ENCODE results near the gene TMUB2.
"Not testable (repeated sequence)": the region's sequence is repeated elsewhere in the genome, so short reads cannot be mapped to it uniquely, and the experiment has no call there.

The TMUB2 gene

DNA sequence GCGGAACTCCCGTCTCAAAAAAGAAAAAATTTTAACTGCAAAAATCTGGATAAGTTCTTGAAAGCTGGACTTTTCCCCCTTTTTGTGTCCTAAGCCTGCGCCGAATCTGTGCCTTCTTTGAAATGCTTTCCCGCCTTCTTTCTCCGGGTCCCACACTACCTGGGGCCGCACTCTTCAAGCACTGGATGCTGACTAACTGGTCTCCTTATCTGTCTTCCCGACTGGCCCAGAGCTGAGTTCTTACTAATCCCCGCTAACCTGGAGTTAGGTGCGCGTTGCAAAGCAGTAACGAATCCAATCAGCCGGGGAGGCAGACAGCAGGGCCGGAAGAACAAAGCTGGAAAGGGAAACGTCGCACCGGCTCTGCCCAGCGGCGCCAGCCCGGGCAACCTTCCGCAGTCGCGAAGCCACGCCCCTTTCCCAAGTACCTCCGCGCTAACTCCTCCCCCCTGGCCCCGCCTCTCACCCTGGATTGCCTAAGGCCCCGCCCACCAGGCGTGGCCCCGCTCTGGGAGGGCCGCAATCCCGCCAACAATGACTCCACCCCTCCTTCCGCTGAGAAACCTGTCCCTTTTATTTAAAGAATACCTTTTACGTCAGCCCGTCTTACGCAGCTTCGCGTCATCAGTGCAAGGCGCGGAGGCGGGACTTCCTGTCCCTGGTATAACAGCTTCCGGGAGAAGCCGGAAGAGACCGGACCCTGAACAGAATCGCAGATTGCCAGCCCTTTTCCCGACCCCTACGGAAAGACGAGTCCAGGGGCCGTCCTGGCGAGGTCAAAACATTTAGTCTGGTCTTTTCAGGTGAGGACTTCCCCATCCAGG lies at the start of gene TMUB2:
TSS of gene TMUB2 (plus strand) at position 666 of the 824 bp plus-strand sequence. CDS start 737 bp downstream, outside the sequence.
- DNase-seq (ENCODE audit: low spot score), result peak; percentile 99

DNA sequence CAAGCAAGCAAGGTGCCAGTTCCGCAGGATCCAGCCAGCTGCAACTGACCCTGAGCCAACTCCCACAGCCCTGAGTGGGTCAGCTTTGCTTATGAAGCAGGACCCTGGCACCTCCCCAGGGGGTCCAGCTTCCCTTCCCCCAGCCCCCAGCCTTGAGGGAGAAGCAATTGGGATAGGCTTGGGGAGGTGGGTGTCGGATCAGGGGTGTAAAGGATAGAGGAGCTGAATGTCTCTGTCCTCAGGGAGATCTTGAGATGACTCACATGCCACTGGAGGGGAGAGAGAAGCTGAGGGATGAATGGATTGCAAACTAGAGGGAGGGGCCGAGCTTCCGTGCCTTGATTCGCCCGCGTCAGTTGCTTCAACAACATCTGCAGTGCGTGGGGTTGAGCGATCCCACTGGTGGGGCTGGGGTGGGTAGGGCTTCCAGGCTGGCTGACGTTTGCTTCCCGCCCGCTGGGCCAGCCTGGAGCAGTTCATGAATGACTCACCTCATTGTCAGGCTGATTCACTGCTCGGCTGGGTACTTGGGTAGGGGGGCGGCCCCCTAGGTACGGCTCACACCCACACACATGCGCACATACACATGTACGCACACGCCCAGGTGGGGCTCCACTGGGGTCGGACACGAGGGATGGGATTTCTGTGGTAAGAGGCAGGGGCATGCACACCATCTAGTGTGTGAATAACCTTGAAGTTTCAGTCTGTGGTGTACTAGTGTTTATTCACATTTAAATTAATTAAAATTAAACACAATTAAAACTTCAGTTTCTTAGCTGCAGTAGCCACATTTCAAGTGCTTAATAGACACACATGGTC lies 48.7 kb upstream of the TMUB2 start:
- peak; percentile 53 for DNase-seq (ENCODE audit: low spot score)

DNA sequence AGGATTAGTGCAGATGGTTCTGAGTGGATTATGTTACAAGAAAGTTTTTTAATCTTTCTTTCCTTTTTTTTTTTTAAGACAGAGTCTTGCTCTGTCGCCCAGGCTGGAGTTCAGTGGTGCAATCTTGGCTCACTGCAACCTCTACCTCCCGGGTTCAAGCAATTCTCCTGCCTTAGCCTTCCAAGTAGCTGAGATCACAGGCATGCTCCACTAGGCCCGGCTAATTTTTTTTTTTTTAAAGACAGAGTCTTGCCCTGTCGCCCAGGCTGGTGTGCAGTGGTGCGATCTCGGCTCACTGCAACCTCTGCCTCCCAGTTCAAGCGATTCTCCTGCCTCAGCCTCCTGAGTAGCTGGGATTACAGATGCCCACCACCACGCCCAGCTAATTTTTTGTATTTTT lies 42.9 kb upstream of the TMUB2 start:
- not testable (repeated sequence) for DNase-seq (ENCODE audit: low spot score)

DNA sequence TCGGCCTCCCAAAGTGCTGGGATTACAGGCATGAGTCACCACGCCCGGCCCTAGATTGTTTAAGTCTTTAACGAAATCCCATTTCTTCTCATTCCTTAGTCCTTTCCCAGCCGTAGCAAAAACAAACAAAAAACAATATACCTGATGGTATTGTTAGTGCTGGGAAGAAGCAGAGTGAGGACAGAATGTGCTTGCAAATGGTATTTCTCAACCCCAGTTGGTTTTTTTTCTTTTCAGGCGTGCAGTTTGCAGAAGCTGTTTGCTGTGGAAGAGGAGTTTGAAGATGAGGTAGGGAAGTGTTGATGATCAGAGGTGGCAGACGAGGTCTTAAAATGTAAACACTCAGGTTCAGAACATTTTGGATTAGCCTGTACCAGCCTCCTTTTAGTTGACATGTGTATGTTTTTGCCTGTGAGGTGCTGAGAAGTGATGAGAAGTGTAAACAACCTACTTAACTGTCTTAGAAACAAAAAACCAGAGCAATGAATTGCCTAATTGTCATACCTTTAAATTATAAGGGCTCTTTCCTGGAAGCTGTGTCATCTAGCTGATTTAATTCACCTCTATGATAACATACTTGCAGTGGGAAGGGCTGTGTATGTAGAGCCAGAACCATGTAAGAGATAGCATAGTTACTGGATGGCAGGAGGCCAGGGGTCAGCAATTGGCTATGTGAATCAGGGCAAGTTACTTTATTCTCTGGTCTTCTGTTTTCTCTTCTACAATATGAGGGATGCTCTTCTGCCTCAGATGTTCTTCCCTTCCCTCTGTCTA lies 41.6 kb upstream of the TMUB2 start:
- no peak for DNase-seq (ENCODE audit: low spot score)

DNA sequence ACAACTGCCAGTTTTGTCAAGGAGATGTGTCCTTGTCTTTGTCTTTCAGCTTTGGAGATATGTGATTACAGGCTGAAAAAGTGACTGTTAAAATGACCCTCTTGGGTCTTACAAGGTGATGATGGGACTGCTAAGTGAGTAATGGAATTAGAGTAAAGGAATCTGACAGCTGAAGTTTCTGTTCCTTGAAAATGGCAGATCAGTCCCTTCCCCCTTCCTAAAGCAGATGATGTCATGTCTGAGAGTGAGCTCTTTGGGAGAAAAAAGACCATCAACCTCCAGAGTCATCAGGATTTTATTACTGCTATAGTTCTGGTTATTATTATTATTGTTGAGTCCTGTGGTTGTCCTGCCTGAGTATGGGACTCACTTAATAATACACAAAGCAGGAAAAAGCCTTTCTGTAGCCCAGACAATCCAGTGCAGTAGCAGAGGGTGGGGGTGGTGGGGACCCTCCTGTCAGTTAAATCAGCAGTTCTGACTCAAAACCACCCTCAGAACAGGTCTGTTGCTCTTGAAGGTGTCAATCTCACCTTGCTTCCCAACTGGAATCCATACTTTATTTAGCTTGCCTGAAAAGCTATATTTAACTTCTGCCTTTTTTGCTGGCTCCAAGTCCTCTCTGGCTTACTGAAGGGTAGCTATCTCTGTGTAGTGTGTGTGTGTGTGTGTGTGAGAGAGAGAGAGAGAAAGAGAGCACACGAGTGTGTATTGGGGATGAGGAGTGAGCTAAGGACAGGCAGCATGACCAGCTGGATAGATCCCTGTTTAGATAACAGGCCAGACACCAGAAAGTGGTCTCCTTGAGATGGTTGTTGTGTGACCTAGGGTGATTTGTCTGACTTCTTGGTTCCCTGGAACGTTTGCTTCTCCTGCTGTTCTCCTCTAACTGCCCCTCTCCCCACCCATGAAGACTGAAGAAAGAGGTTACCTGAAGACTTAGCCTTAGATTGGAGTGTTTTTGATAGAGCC lies 40.1 kb upstream of the TMUB2 start:
- DNase-seq (ENCODE audit: low spot score), result no peak

DNA sequence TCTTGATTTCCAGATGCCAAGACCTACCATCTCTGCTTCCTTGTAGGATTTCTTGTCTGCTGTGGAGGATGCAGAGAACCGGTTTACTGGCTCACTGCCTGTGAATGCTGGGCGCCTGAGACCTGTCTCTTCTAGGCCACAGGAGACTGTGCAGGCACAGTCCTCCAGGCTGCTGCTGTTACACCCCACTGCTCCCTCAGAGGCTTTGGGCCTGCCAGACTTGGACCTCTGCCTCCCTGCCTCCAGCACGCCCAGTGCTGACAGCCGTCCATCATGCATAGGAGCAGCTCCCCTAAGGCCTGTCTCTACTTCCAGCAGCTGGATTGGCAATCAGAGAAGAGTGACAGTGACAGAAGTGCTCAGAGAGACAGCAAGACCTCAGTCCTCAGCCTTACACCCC lies 39.0 kb upstream of the TMUB2 start:
- no peak for DNase-seq (ENCODE audit: low spot score)

DNA sequence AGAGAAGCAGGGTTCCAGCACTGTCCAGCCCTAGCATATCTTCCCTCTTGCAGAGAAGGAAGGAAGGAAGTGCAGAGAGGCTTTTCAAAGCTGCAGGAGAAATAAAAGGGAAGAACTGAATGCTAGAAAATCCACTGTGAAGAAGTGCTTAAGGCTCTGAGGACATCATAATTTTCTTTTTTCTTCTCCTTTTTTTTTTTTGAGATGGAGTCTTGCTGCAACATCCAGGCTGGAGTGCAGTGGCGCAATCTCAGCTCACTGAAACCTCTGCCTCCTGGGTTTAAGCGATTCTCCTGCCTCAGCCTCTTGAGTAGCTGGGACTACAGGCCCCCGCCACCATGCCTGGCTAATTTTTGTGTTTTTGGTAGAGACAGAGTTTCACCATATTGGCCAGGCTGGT lies 37.7 kb upstream of the TMUB2 start:
- not testable (repeated sequence) for DNase-seq (ENCODE audit: low spot score)

DNA sequence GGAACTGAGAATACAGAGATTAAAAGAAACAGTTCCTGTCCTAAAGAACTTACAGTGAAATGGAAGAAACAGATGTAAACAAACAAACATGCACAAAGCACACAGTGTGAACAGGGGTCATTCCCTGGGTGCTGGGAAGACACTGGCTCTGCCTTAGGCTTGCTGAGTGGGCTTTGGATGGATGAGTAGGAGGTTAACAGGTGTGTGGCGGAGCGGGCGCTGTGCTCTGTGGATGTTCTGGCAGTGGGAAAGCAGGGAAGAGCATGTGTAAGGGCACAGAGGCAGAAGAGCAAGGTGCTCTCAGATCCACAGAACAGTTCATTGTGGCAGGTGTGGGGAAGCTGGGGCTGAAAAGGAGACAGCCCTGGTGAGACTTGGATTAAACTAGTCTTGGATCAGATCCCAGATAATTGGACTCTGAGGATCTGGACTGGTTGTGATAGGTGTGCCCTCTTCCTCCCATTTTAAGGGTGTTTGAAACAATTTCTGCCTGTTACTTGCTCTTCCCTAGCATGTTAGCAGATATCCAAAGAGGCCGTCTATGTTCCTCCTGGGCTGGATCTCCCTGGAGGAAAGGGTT lies 36.9 kb upstream of the TMUB2 start:
- no peak for DNase-seq (ENCODE audit: low spot score)

DNA sequence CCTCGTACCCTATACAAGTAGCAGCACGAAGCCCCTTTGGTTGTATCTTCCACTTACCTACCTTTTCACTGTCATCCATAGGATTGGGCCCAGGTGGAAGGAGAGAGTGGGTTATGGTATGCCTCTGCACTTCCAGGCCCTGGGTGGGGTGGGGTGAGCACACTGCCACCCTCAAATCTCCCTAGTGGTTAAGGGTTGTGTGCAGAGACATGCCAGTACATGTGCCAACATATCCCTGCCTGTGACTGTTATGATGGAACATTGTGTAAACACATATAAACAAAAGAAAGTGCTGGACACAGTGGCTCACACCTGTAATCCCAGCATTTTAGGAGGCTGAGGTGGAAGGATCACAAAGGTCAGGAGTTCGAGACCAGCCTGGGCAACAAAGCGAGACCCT lies 33.9 kb upstream of the TMUB2 start:
- DNase-seq (ENCODE audit: low spot score), result no peak

DNA sequence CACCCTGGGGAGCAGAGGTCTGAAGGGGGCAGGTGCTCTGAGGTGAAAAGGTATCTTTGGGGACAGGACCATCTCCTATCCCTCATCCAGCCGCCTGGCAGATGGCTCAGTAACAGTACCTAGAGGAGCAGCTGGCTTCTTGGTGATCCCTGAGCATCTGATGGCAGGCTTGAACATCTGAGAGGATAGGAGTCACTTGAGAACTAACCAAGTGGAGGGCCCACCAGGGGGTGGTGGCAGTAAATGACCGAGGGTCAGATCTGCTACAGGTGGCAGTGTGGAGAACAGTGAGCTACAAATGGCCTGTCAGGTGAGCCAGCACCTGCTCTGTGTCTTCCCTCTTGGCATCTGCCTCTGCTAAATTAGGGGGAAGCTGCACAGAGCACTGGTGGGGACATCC lies 31.3 kb upstream of the TMUB2 start:
- DNase-seq (ENCODE audit: low spot score), result no peak

DNA sequence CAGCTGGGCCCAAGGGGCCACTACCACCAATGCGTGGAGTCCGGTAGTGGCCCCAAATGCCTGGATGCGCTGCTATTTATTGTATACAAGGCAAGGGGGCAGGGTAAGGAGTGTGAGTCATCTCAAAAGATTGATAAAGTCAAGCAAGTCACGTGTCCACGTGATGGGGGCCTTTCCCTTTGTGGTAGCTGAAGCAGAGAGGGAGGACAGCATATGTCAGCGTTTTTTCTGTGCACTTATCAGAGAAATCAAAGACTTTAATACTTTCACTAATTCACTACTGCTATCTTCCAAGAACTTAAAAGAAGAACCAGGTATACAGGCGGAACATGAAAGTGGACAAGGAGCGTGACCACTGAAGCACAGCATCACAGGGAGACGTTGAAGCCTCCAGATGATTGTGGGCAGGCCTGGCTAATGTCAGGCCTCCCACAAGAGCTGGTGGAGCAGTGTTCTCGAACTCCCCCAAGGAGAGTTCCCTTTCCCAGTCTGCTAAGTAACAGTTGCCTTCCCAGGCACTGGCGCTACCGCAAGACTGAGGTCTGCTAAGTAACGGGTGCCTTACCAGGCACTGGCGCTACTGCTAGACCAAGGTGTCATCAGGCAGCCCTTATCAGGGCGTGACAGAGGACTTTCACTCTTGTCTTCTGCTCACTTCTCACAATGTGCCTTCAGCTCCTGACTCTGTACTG lies 27.1 kb upstream of the TMUB2 start:
- DNase-seq (ENCODE audit: low spot score), result peak; percentile 53

DNA sequence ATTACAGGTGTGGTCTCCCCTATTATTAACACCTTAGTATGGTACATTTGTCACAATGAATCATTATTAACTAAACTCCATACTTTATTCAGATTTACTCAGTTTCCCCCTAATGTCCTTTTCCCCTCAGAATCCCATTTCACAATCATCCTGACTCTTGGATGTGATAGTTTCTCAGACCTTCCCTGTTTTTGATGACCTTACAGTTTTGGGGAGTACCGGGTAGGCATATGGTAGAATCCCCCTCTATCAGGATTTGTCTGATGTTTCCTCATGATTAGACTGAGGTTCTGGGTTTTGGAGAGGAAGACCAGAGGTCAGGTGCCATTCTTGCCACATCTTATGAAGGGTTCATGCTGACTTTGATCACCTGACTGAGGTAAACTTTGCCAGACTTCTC lies 22.3 kb upstream of the TMUB2 start:
- no peak for DNase-seq (ENCODE audit: low spot score)

DNA sequence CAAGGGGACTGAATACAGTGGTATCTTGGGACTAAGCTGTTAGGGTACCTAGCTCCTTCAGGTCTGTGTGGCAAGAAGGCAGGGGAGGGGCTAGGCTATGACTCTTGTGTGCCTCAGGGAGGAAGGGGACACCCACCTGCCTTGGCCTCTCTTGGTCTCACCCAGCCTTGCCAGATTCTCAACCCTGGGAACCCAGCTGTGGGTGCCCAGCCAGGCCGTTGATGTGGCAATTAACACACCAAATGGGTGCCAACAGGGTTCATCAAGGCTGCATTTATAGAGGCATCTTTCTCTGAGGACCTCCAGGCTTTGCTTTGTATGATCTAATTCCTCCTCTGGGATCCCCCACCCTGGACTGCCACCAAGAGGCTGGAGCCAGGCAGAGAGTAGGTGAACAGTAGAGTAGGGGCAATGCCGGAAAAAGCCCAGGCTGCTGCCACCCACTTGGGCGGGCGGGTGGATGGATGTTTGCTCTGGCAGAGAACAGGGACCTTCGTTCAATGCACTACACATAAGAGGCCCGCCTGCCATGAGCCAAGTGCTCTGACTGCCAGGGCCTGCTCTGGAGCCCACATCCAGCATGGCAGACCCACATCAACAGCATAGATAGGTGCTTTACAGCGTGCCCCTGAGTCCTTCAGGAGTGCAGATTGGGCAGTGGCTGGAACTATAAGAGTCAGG lies 19.5 kb upstream of the TMUB2 start:
- no peak for DNase-seq (ENCODE audit: low spot score)

DNA sequence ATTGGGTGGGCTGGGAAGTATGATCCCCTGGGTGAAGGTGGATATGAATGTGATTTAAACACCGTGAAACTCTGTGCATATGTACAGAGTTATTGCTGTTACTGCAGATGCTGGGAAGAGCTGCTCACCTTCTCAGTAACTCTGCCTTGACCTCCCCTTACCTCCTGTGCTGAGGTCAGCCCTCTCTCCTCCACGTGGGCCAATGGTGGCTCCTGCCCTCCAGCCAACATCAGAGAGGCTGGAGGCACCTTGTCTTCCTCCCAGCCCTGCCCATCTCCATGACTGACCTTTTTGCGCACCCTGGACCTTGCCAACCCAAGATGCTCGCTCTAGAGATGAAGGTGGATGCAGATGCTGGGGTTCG lies 16.7 kb upstream of the TMUB2 start:
- no peak for DNase-seq (ENCODE audit: low spot score)

DNA sequence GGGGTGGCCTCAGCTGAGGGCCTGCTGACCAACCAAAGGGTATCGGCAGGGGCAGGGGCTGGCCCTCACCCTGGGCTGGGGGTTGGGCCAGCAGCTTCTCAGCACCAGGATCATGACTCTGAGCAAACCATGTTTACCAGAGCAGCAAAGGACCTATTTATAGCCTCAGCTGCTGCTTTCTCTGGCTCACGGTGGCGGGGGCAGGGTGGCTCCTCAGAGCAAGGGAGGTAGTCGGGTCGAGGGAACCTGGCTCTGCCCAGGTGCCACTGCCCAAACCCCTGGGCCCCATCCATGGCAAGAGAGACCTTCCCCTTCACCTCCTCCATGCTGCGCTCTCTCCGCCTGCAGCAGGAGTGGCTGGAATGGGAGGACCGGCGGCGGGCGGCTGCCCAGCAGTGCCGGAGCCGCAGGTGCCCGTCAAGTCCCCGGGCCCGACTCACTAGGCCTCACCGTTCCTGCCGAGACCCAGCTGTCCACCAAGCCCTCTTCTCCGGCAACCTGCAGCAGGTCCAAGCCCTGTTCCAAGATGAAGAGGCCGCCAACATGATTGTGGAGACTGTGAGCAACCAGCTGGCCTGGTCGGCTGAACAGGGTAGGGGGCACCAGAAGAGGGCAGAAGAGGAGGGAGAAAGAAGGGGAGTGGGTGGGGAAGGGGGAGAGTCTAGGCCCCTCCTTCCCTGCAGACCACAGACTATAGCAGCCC lies 16.1 kb upstream of the TMUB2 start, which contains the start of gene ASB16:
TSS of gene ASB16 (plus strand) at position 206 of the 703 bp plus-strand sequence. CDS start at position 292, 86 bp downstream.
- no peak for DNase-seq (ENCODE audit: low spot score)

DNA sequence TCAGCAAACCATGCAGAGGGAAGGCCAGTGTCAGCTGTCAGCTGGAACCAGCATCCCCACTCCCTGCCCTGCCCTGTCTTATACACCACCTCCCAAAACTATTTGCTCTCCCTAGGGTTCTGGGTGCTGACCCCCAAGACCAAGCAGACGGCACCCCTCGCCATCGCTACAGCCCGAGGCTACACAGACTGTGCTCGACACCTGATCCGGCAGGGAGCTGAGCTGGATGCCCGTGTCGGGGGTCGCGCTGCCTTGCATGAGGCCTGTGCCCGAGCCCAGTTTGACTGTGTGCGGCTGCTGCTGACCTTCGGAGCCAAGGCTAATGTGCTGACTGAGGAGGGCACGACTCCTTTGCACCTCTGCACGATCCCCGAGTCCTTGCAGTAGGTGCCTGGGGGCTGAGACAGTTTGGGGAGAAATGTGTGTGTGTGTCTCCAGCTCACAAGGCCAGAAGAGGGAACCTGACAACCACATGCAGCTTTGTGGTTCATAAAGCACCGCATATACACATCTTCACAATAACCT lies 14.8 kb upstream of the TMUB2 start:
- no peak for DNase-seq (ENCODE audit: low spot score)

DNA sequence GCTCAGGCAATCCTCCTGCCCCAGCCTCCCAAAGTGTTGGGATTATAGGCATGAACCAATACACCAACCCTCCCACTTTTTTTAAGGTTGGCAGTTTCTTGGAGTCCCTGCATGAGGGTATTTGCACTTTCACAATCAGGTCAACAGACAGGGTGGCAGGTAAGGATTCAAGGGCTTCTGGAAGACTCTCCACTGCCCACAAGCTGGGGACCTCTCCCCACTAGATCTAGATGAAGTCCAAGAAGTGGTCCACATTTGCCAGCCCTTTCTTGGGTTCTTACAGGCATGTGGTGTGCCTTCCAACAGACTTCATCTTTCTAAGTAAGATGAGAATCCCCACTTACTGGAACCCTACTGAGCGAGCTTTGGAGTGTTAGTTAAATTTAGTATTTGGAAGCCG lies 12.3 kb upstream of the TMUB2 start:
- DNase-seq (ENCODE audit: low spot score), result no peak

DNA sequence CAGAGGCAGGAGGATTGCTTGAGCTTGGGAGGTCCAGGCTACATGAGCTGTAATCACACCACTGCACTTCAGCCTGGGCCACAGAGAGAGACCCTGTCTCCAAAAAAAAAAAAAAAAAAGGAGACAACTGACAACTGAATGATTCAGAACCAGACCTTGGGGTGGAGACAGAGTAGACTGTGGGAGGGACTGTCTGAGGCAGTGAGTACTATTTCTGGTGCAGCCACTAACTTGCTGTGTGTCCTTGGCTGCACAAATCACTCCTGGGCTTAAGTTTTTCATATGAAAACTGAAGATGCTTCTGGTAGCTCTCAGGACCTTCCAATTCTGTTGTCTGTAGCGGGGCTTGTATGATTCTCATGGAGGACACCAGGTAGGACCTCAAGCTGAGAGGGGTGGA lies 10.5 kb upstream of the TMUB2 start:
- no peak for DNase-seq (ENCODE audit: low spot score)

Data from CD4-positive, alpha-beta T cell treated with Interleukin-15 for 4 hours (primary cell).